GM12801 (cell line): ENCODE measurements around the gene HOXA4.

Experiments used
- CTCF ChIP-seq: IDR thresholded peaks from one replicate; pipeline ENCODE4 v1.5.1; 2011; ENCODE audit warnings: control low read depth; ENCODE audit not compliant: insufficient read length; ENCODE audit errors: extremely low read depth

Gene HOXA4

DNA sequence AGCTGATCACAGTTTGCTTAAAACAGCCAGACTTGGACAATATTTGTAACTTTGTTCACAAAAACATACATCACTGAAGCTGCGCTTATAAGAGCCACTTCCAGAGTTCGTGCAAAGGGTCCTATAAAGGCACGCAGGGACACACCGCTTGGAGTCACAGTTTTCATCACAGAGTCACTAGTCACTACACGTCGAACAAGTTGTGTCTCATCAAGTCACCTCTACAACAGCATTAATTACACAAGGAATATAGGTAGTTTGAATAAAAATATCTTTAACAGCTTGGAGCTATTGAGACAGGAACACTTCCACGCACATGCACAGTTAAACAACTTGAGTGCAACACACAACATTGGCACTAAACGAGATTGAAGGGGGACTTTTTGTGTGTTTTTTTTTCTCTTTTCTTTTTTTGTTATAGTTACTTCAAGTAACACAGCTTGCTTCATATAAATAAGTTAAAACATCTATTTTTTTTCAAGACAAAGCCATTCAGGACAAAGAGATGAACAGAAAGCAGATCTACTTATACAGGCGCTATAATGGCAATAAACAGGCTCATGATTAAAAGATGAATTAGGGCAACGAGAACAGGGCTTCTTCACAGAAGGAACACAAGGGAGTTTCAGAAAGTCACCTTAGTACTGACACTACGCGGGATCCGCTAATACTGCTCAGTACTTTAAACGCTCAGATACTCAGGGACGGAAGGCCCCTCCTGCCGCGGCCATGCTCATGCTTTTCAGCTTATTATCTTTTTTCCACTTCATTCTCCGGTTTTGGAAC, 10.8 kb upstream of the HOXA4 start:
- no peak for TF ChIP-seq CTCF

GRCh38 chr7:27140126-27140857, 9.7 kb upstream of the HOXA4 start:
- TF ChIP-seq CTCF, result no peak

- no peak for TF ChIP-seq CTCF
These were observed 9.0 kb upstream of the HOXA4 start for GRCh38 chr7:27139334-27140125.

DNA sequence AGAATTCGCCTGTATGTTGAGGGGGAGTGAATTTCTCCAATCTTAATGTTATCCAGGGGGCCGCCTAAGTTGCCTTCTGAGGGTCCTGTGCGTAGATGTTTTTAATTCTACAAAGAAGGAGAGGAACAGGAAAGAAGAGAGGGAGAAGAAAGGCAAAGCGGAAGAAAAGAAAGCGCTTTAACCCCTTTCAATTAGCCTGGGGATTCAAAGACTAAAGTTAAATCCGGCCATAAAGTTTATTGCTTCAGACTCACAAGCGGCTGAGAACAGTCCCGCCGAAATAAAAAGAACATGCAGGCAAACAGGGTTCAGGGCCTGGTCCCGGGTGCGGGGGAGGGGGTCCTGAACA, 8.4 kb upstream of the HOXA4 start:
- no peak for TF ChIP-seq CTCF

DNA sequence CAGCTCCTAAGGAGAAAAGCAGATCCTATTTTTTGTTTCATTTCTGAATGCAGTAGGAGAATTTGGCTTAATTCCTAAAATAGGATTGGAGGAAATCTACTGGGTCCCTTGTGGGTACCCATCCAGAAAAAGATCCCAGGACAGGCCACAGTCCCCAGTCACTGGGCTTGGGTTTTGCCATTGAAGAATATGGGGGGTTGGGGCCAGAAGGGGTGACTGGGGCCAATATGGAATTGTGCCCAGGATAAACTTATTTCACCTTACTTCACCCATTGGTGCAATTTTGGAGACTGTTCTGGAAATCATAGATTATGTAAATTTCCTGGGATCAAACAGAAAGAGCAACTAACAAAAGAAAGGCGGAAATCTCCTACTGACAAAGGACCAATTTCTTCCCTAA, 7.9 kb upstream of the HOXA4 start:
- no peak for TF ChIP-seq CTCF

GRCh38 chr7:27137640-27138315, 7.2 kb upstream of the HOXA4 start:
- no peak for TF ChIP-seq CTCF

- no peak for TF ChIP-seq CTCF
These were observed 3.8 kb upstream of the HOXA4 start for GRCh38 chr7:27134392-27134791.
